ENCODE measurements around the gene CCNL2. TPM values are rescaled to one million over a fixed set of nuclear protein-coding genes. Genes with fewer than 3 reads are reported as not detected.

Gene CCNL2
- total RNA-seq, 4 donors from 2014 or later: 35.0 to 91.1 (median 43.7) TPM

DNA sequence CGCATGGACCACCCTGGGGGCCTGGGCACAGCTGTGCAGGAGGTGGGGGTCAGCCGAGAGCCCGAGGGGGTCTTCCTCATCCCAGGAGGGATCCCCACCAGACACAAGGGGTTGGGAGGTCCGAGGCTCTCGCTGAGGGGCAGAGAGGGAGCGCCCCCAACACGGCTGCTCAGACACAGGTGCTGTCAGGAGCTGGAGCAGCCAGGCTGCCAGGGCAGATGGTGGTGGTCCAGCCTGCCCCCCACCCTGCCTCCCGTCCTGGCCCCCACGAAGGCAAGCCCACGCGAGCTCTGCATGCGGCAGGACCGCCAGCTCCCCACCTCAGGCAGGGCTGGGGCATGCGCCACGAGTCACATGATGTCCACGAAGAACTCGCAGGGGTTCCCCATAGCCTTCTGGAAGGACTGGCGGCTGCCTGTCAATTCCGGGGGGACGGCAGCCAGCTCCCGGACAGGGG, 63.3 kb downstream of the CCNL2 start:
- Histone ChIP-seq H3K4me3 (no peak overlapping the region), H3K27ac (no peak overlapping the region), H3K36me3 (peaks cover 0 to 47% of the 10 kb centered on the region in 2 donors), H3K27me3 (no peaks in the 10 kb centered on the region), H3K4me1 (peaks cover 13 to 19% of the 10 kb centered on the region in 2 donors), H3K9me3 (no peaks in the 10 kb centered on the region)
- intact Hi-C loops (cut with DNase I; ENCODE audit: low total_unique reads): no loop called here
- in situ Hi-C loops (cut with MboI; ENCODE audit: low sequenced_read_pairs in 4 of 4): no loop called here
- ATAC-seq: no peak
- TF ChIP-seq POLR2A (IDR thresholded peaks at IDR 0.05): no peak
- DNase-seq: no peak

Small RNA genes lying within 50 kb of the gene (microRNA-seq; reads per million reads assigned to microRNA genes)
- 0 reads per million in 2 donors for gene MIR6808 (ENCODE audit: borderline replicate concordance in 2 of 2)

Other genes starting within 250 kb of the CCNL2 start
- gene TTLL10, start 225.5 kb downstream of the CCNL2 start, total RNA-seq: under 1 TPM in 2 of 4 donors, not detected in 2; 0.13 to 0.16 TPM
- not detected for gene TNFRSF18, start 192.7 kb downstream of the CCNL2 start, total RNA-seq
- 1 to 10 TPM in 1 of 4 donors, under 1 TPM in 2, not detected in 1; 0.42 to 2.1 (median 0.46) TPM for gene TNFRSF4, start 185.2 kb downstream of the CCNL2 start, total RNA-seq
- 10 to 100 TPM; 51.0 to 94.2 (median 79.4) TPM for gene SDF4, start 167.3 kb downstream of the CCNL2 start, total RNA-seq
- 10 to 100 TPM in 3 of 4 donors, 1 to 10 TPM in 1; 8.5 to 32.8 (median 20.6) TPM for gene B3GALT6, start 167.1 kb downstream of the CCNL2 start, total RNA-seq
- gene C1QTNF12, start 152.6 kb downstream of the CCNL2 start, total RNA-seq: 1 to 10 TPM in 1 of 4 donors, not detected in 3; 2.7 TPM
- gene UBE2J2, start 125.5 kb downstream of the CCNL2 start, total RNA-seq: 10 to 100 TPM; 31.3 to 42.3 (median 38.3) TPM
- under 1 TPM in 3 of 4 donors, not detected in 1; 0.19 to 0.91 (median 0.66) TPM for gene SCNN1D, start 118.9 kb downstream of the CCNL2 start, total RNA-seq
- 10 to 100 TPM; 18.4 to 31.9 (median 25.8) TPM for gene ACAP3, start 91.4 kb downstream of the CCNL2 start, total RNA-seq
- gene PUSL1, start 90.7 kb downstream of the CCNL2 start, total RNA-seq: 10 to 100 TPM in 2 of 4 donors, 1 to 10 TPM in 2; 6.2 to 13.1 (median 9.5) TPM
- gene INTS11, start 74.7 kb downstream of the CCNL2 start, total RNA-seq: 10 to 100 TPM; 74.0 to 94.4 (median 84.7) TPM
- 10 to 100 TPM; 22.7 to 64.9 (median 34.0) TPM for gene CPTP, start 74.5 kb downstream of the CCNL2 start, total RNA-seq
- gene TAS1R3, start 68.1 kb downstream of the CCNL2 start, total RNA-seq: under 1 TPM in 2 of 4 donors, not detected in 2; 0.20 to 0.44 TPM
- gene DVL1, start 49.9 kb downstream of the CCNL2 start, total RNA-seq: 100 to 1,000 TPM; 196 to 311 (median 258) TPM
- 10 to 100 TPM; 13.9 to 41.9 (median 34.2) TPM for gene MXRA8, start 40.8 kb downstream of the CCNL2 start, total RNA-seq
- 100 to 1,000 TPM; 165 to 450 (median 234) TPM for gene AURKAIP1, start 24.1 kb downstream of the CCNL2 start, total RNA-seq
- 100 to 1,000 TPM; 167 to 260 (median 203) TPM for gene MRPL20, start 8.0 kb upstream of the CCNL2 start, total RNA-seq
- gene ANKRD65, start 21.9 kb upstream of the CCNL2 start, total RNA-seq: 1 to 10 TPM in 3 of 4 donors, under 1 TPM in 1; 0.16 to 1.8 (median 1.3) TPM
- gene VWA1, start 36.4 kb upstream of the CCNL2 start, total RNA-seq: 1 to 10 TPM; 2.1 to 8.3 (median 6.0) TPM
- gene ATAD3C, start 50.4 kb upstream of the CCNL2 start, total RNA-seq: under 1 TPM in 1 of 4 donors, not detected in 3; 0.07 TPM
- 1 to 10 TPM; 3.5 to 7.1 (median 5.9) TPM for gene ATAD3B, start 72.4 kb upstream of the CCNL2 start, total RNA-seq
- 10 to 100 TPM; 22.9 to 47.9 (median 35.6) TPM for gene ATAD3A, start 112.8 kb upstream of the CCNL2 start, total RNA-seq
- gene TMEM240, start 141.3 kb upstream of the CCNL2 start, total RNA-seq: 1 to 10 TPM in 3 of 4 donors, not detected in 1; 1.1 to 2.0 (median 1.9) TPM
- 100 to 1,000 TPM; 141 to 235 (median 208) TPM for gene SSU72, start 175.5 kb upstream of the CCNL2 start, total RNA-seq
- 1 to 10 TPM in 1 of 4 donors, under 1 TPM in 2, not detected in 1; 0.20 to 1.3 (median 0.94) TPM for gene FNDC10, start 200.8 kb upstream of the CCNL2 start, total RNA-seq
- gene MIB2, start 216.2 kb upstream of the CCNL2 start, total RNA-seq: 100 to 1,000 TPM in 2 of 4 donors, 10 to 100 TPM in 2; 66.4 to 154 (median 117) TPM
- under 1 TPM in 1 of 4 donors, not detected in 3; 0.62 TPM for gene MMP23B, start 232.8 kb upstream of the CCNL2 start, total RNA-seq